ENCODE results near the gene IER5. TPM values are rescaled to one million over a fixed set of nuclear protein-coding genes. Genes with fewer than 3 reads are reported as not detected.

IER5 gene
- total RNA-seq, 2 donors from 2014 or later = 13.2 to 21.2 TPM

DNA sequence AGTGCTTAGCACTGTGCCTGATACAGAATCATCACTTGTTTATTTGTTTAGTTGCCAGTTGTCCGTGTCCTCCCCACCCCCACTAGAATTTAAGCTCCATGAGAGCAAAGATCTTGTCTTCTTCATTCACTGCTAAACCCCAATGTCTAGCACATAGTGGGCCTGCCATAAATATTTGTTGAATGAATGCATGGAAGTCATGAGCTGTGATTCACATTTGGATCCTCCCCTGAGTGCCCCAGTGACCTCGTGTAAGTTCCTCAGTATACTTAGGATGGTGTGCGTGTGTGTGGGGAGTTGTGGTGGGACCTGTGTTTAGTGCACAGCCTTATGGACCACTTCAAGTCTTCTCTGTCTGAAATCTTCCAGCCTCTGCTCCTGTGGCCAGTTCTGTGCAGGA is 23.1 kb downstream of the IER5 start:
- H3K27ac ChIP-seq (ENCODE audit: low read depth, low read length) = no peak overlapping the region
- TF ChIP-seq, protein P1, sequence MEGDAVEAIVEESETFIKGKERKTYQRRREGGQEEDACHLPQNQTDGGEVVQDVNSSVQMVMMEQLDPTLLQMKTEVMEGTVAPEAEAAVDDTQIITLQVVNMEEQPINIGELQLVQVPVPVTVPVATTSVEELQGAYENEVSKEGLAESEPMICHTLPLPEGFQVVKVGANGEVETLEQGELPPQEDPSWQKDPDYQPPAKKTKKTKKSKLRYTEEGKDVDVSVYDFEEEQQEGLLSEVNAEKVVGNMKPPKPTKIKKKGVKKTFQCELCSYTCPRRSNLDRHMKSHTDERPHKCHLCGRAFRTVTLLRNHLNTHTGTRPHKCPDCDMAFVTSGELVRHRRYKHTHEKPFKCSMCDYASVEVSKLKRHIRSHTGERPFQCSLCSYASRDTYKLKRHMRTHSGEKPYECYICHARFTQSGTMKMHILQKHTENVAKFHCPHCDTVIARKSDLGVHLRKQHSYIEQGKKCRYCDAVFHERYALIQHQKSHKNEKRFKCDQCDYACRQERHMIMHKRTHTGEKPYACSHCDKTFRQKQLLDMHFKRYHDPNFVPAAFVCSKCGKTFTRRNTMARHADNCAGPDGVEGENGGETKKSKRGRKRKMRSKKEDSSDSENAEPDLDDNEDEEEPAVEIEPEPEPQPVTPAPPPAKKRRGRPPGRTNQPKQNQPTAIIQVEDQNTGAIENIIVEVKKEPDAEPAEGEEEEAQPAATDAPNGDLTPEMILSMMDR (conservative IDR thresholded peaks at IDR 0.05) = no peak
- no peak overlapping the region for H3K4me3 ChIP-seq (ENCODE audit: low read length)
- Mint-ChIP-seq H3K9me3 (no peaks in the 10 kb centered on the region), H3K4me3 (no peak overlapping the region), H3K27me3 (ENCODE audit: insufficient read depth) (peaks cover 62% of the 10 kb centered on the region), H3K27ac (no peak overlapping the region), H3K36me3 (ENCODE audit: low read depth) (no peaks in the 10 kb centered on the region), H3K4me1 (peaks cover 53% of the 10 kb centered on the region)
- peaks cover 21% of the 10 kb centered on the region for H3K4me1 ChIP-seq (ENCODE audit: control insufficient read depth, insufficient read depth, low read length)
- H3K9ac ChIP-seq (ENCODE audit: extremely low read depth, low read length, poor library complexity, severe bottlenecking) = no peak overlapping the region
- H3K36me3 ChIP-seq (ENCODE audit: control insufficient read depth, insufficient read depth, low read length) = no peaks in the 10 kb centered on the region
- DNase-seq = no peak
- peaks cover 36% of the 10 kb centered on the region for H3K27me3 ChIP-seq (ENCODE audit: control insufficient read depth, insufficient read depth, low read length, poor library complexity, severe bottlenecking)
- 92 to 100% methylated on average over 1 to 3 of the region's 3 CpGs for WGBS, 2 experiments (ENCODE audit: insufficient coverage in 1 of 2, insufficient read length in 1 of 2)
- no peaks in the 10 kb centered on the region for H3K9me3 ChIP-seq (ENCODE audit: control insufficient read depth, low read length)

DNA sequence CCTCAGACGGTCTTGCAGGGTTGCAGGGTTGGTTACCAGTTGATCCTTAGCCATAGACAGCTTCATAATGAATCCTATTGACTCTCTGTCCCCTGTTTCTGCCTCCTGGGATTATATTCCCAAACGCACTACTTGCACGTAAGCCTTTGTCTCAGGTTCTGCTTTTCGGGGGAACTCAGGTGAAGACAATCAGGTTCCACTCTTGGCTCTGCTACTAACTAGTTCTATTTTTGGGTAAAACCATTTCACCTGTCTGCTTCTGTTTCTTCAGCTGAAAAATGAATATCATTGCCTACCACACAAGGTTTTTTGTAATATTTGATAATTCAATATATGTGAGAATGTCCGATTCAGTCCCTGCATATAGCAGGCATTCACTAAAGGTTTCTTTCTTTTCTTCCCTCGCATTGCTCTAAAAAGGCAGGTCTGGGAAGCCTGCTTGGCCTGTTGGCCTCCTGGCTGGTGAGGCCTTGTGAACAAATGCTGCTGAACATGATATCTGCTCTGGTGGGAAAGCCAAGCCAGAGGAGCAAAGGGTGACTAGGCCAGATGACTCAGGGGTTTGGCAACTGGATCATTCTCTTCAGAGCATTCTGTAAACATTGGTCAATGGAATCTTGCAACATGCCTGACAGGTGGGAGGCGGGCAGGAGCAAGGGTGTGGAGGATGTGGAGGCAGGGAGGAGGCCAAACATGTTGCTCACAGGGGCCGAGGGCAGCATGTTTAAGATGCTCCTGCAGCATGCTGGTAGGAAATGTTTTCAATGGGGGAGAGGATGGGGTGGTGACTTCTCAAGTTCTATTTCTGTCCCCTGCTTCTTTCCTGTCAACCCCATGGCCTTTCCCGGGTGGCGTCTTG is 23.8 kb downstream of the IER5 start:
- Histone ChIP-seq H3K4me1 (ENCODE audit: control insufficient read depth, insufficient read depth, low read length) (peaks cover 26% of the 10 kb centered on the region), H3K9me3 (ENCODE audit: control insufficient read depth, low read length) (no peaks in the 10 kb centered on the region), H3K36me3 (ENCODE audit: control insufficient read depth, insufficient read depth, low read length) (no peaks in the 10 kb centered on the region), H3K4me3 (ENCODE audit: low read length) (no peak overlapping the region), H3K9ac (ENCODE audit: extremely low read depth, low read length, poor library complexity, severe bottlenecking) (no peak overlapping the region), H3K27me3 (ENCODE audit: control insufficient read depth, insufficient read depth, low read length, poor library complexity, severe bottlenecking) (peaks cover 29% of the 10 kb centered on the region), H3K27ac (ENCODE audit: low read depth, low read length) (no peak overlapping the region)
- Mint-ChIP-seq H3K27ac (peak overlapping the region; percentile 72), H3K4me3 (no peak overlapping the region), H3K4me1 (peaks cover 58% of the 10 kb centered on the region), H3K36me3 (ENCODE audit: low read depth) (no peaks in the 10 kb centered on the region), H3K9me3 (no peaks in the 10 kb centered on the region), H3K27me3 (ENCODE audit: insufficient read depth) (peaks cover 55% of the 10 kb centered on the region)
- TF ChIP-seq, protein P1 (conservative IDR thresholded peaks at IDR 0.05) = no peak
- DNase-seq = peak; percentile 72
- 92% methylated on average over 7 to 10 of the region's 10 CpGs for WGBS, 2 experiments (ENCODE audit: insufficient coverage in 1 of 2, insufficient read length in 1 of 2)

DNA sequence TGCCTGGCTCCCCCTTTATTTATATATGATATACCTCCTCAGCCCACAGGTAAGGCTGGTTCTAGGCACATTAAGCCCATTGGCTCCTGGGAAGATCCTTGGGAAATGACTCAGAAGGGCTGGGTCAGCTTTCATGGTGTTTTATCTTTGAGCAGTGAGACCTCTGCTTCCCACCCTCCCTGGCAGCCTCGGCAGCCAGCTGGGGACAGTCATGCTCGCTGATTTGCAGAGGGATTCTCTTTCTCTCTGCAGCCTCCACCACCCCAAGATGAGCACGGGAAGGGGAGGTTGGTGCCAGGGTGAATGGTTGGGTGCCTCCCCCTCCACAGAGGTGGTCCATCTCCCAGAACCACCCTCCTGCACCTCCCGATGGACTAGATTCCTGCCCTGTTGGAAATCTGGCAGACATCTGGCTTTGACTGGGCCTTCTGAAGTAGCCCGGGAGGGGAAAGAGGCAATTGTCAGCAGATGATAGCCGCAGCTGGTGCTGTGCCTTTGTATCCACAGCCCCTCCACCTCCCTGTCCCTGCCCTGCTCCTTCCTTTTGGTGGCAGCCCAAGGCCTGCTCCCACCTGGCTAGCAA is 24.6 kb downstream of the IER5 start:
- 41 to 58% methylated on average over 3 to 6 of the region's 6 CpGs for WGBS, 2 experiments (ENCODE audit: insufficient coverage in 1 of 2, insufficient read length in 1 of 2)
- peak overlapping the region; percentile 48 for H3K27ac ChIP-seq (ENCODE audit: low read depth, low read length)

More for the DNA sequence above, 24.6 kb downstream of the IER5 start:
- H3K4me3 ChIP-seq (ENCODE audit: low read length) = no peak overlapping the region
- H3K9me3 ChIP-seq (ENCODE audit: control insufficient read depth, low read length) = no peaks in the 10 kb centered on the region
- Mint-ChIP-seq H3K4me3 (no peak overlapping the region), H3K36me3 (ENCODE audit: low read depth) (no peaks in the 10 kb centered on the region), H3K27me3 (ENCODE audit: insufficient read depth) (peaks cover 46% of the 10 kb centered on the region), H3K4me1 (peaks cover 59% of the 10 kb centered on the region), H3K9me3 (no peaks in the 10 kb centered on the region), H3K27ac (peak overlapping the region; percentile 30)
- H3K36me3 ChIP-seq (ENCODE audit: control insufficient read depth, insufficient read depth, low read length) = no peaks in the 10 kb centered on the region
- peak; percentile 66 for DNase-seq
- H3K4me1 ChIP-seq (ENCODE audit: control insufficient read depth, insufficient read depth, low read length) = peaks cover 29% of the 10 kb centered on the region
- H3K9ac ChIP-seq (ENCODE audit: extremely low read depth, low read length, poor library complexity, severe bottlenecking) = no peak overlapping the region
- peaks cover 20% of the 10 kb centered on the region for H3K27me3 ChIP-seq (ENCODE audit: control insufficient read depth, insufficient read depth, low read length, poor library complexity, severe bottlenecking)
- TF ChIP-seq, protein P1 (conservative IDR thresholded peaks at IDR 0.05) = no peak
